Fibroblast of lung (primary cell): Measurements from ENCODE around the gene CCDC93. TPM values are rescaled to one million over a fixed set of nuclear protein-coding genes. Genes with fewer than 3 reads are reported as not detected.

ENCODE experiments used
- DNase-seq, 2 donors: peaks; one replicate each; pipeline versions ENCODE4 v3.0.0 to v3.0.0-alpha.2; 2010; ENCODE audit warnings: low read depth in 2 of 2
- H2AFZ ChIP-seq: 2 replicates; pipeline ENCODE4 v1.5.1; 2012; ENCODE audit warnings: low read length, control low read depth, inconsistent platforms
- H3K27ac ChIP-seq: 2 replicates; pipeline ENCODE4 v1.5.1; 2011; ENCODE audit warnings: low read length, control low read depth; ENCODE audit not compliant: insufficient read depth
- H3K27me3 ChIP-seq: 2 replicates; pipeline ENCODE4 v1.5.1; 2011; ENCODE audit warnings: mild to moderate bottlenecking, low read length; ENCODE audit not compliant: control insufficient read depth, insufficient read depth
- H3K36me3 ChIP-seq: 2 replicates; pipeline ENCODE4 v1.5.1; 2011; ENCODE audit warnings: low read length; ENCODE audit not compliant: control insufficient read depth, insufficient read depth
- H3K4me1 ChIP-seq: 2 replicates; pipeline ENCODE4 v1.5.1; 2011; ENCODE audit warnings: low read length; ENCODE audit not compliant: control insufficient read depth, insufficient read depth; ENCODE audit errors: extremely low read depth
- H3K4me2 ChIP-seq: 2 replicates; pipeline ENCODE4 v1.5.1; 2011; ENCODE audit warnings: low read length, control low read depth; ENCODE audit not compliant: insufficient read depth; ENCODE audit errors: extremely low read depth
- H3K4me3 ChIP-seq, 4 experiments: fragments of 200-600 bp in 1 of 4; sonication (generic) in 1 of 4; replicated peaks in 1 of 4; 2 replicates each; pipeline ENCODE4 v1.5.1; 2011 to 2016; ENCODE audit warnings: low read length in 4 of 4, low read depth in 3 of 4, mild to moderate bottlenecking in 3 of 4, control low read depth in 2 of 4, inconsistent platforms in 1 of 4, mixed read lengths in 1 of 4; ENCODE audit not compliant: insufficient read depth in 1 of 4; ENCODE audit errors: control extremely low read depth in 1 of 4
- H3K79me2 ChIP-seq: 2 replicates; pipeline ENCODE4 v1.5.1; 2012; ENCODE audit warnings: mild to moderate bottlenecking, low read length, inconsistent platforms; ENCODE audit not compliant: control insufficient read depth, insufficient read depth
- H3K9ac ChIP-seq: 2 replicates; pipeline ENCODE4 v1.5.1; 2011; ENCODE audit warnings: mild to moderate bottlenecking, low read length, control low read depth; ENCODE audit not compliant: insufficient read depth
- H3K9me3 ChIP-seq: 2 replicates; pipeline ENCODE4 v1.5.1; 2012; ENCODE audit warnings: low read depth, low read length; ENCODE audit not compliant: control insufficient read depth, insufficient read depth
- H4K20me1 ChIP-seq: 2 replicates; pipeline ENCODE4 v1.5.1; 2011; ENCODE audit warnings: low read length; ENCODE audit not compliant: control insufficient read depth, insufficient read depth; ENCODE audit errors: extremely low read depth
- CTCF ChIP-seq, 2 donors: IDR thresholded peaks in 1 of 2; conservative IDR thresholded peaks in 1 of 2; 1 replicate in 1 of 2; 2 replicates in 1 of 2; pipeline ENCODE4 v1.5.1; 2011 to 2012; ENCODE audit warnings: low read length in 2 of 2, control low read depth in 1 of 2, inconsistent platforms in 1 of 2, low read depth in 1 of 2, mild to moderate bottlenecking in 1 of 2
- EZH2 ChIP-seq: IDR thresholded peaks from 2 replicates; pipeline ENCODE4 v1.5.1; 2012; ENCODE audit warnings: low read length, control low read depth, mild to moderate bottlenecking; ENCODE audit errors: missing control alignments
- polyA plus RNA-seq, 2 donors: library from polyadenylated mRNA; depleted of rRNA in 1 of 2; stranded (reverse) in 1 of 2; unstranded in 1 of 2; fragments of >200 nt; gene quantifications; 2 replicates each; pipeline ENCODE4 v1.2.1, GENCODE V29; 2011 to 2012; ENCODE audit warnings: missing spikeins in 1 of 2
- total RNA-seq: library from RNA; depleted of rRNA; stranded (reverse); fragments of >200 nt; gene quantifications from 2 replicates; pipeline ENCODE4 v1.2.1, GENCODE V29; 2014

CCDC93 gene
- total and polyA plus RNA-seq, 2 donors (not counting 1 experiment from before 2014, with no cell fraction given), result 15.1 to 32.0 TPM

- no peaks in the 10 kb centered on the region for H4K20me1 ChIP-seq
- no peaks in the 10 kb centered on the region for H3K79me2 ChIP-seq
- H3K9me3 ChIP-seq, result no peaks in the 10 kb centered on the region
- H3K9ac ChIP-seq, result no peak overlapping the region
- no peaks in the 10 kb centered on the region for H3K27me3 ChIP-seq
- peaks cover 12% of the 10 kb centered on the region for H3K4me1 ChIP-seq
- peak; percentile 91 to 95 for DNase-seq
- TF ChIP-seq CTCF (conservative IDR thresholded peaks at IDR 0.05 in 1 of 2, IDR thresholded peaks at IDR 0.05 in 1 of 2; ENCODE audit: low read depth in 1 of 2, low read length in 2 of 2) (no peak), EZH2 (no peak)
- H3K4me2 ChIP-seq, result peak overlapping the region; percentile 42
- H3K4me3 ChIP-seq, result no peak overlapping the region
- peaks cover 3% of the 10 kb centered on the region for H3K36me3 ChIP-seq
- H3K27ac ChIP-seq, result peak overlapping the region; percentile 76
- no peak overlapping the region for H2AFZ ChIP-seq
Observed at GRCh38 chr2:117980783-117981676, 32.8 kb downstream of the CCDC93 start.

GRCh38 chr2:117979911-117980701, 33.8 kb downstream of the CCDC93 start:
- Histone ChIP-seq H3K4me1 (peaks cover 12% of the 10 kb centered on the region), H2AFZ (no peak overlapping the region), H4K20me1 (no peaks in the 10 kb centered on the region), H3K4me2 (peak overlapping the region; percentile 39), H3K4me3 (no peak overlapping the region), H3K27ac (peak overlapping the region; percentile 76), H3K27me3 (no peaks in the 10 kb centered on the region), H3K79me2 (no peaks in the 10 kb centered on the region), H3K9me3 (no peaks in the 10 kb centered on the region), H3K9ac (no peak overlapping the region), H3K36me3 (peaks cover 5% of the 10 kb centered on the region)
- peak; percentile 56 to 86 for DNase-seq
- TF ChIP-seq CTCF (conservative IDR thresholded peaks at IDR 0.05 in 1 of 2, IDR thresholded peaks at IDR 0.05 in 1 of 2; ENCODE audit: low read depth in 1 of 2, low read length in 2 of 2), result no peak
- no peak for TF ChIP-seq EZH2

GRCh38 chr2:117977696-117978095, 36.2 kb downstream of the CCDC93 start:
- H2AFZ ChIP-seq, result no peak overlapping the region
- H3K4me3 ChIP-seq, result no peak overlapping the region
- H3K9ac ChIP-seq, result no peak overlapping the region
- H3K4me2 ChIP-seq, result no peak overlapping the region
- H3K36me3 ChIP-seq, result peaks cover 9% of the 10 kb centered on the region
- no peaks in the 10 kb centered on the region for H3K9me3 ChIP-seq
- no peak overlapping the region for H3K27ac ChIP-seq
- peak in 1 of 2 donors; percentile 42 for DNase-seq
- peaks cover 12% of the 10 kb centered on the region for H3K4me1 ChIP-seq
- no peaks in the 10 kb centered on the region for H3K27me3 ChIP-seq
- TF ChIP-seq EZH2, result no peak
- TF ChIP-seq CTCF (conservative IDR thresholded peaks at IDR 0.05 in 1 of 2, IDR thresholded peaks at IDR 0.05 in 1 of 2; ENCODE audit: low read depth in 1 of 2, low read length in 2 of 2), result no peak
- no peaks in the 10 kb centered on the region for H4K20me1 ChIP-seq
- no peaks in the 10 kb centered on the region for H3K79me2 ChIP-seq
